Thyroid gland (tissue), 4 donors: Measurements from ENCODE around the gene COL23A1. TPM values are rescaled to one million over a fixed set of nuclear protein-coding genes. Genes with fewer than 3 reads are reported as not detected.
A peak's percentile ranks its signal among the peaks of the same experiment; 100 is the strongest.

ENCODE experiments used
- DNase-seq, 2 donors: peaks; one replicate each; pipeline ENCODE4 v3.0.0-alpha.2; 2019
- H3K27ac ChIP-seq, 3 donors: fragments of 200-600 bp; sonication (generic); 1 replicate in 2 of 3; 2 replicates in 1 of 3; pipeline ENCODE4 v1.5.1; 2016 to 2019; ENCODE audit warnings: mild to moderate bottlenecking in 1 of 3, moderate library complexity in 1 of 3
- H3K27me3 ChIP-seq: fragments of 200-600 bp; sonication (generic); one replicate; pipeline ENCODE4 v1.5.1; 2019
- H3K36me3 ChIP-seq, 2 donors: fragments of 200-600 bp; sonication (generic); one replicate each; pipeline ENCODE4 v1.5.1; 2016 to 2019
- H3K4me1 ChIP-seq, 2 donors: fragments of 200-600 bp; sonication (generic); one replicate each; pipeline ENCODE4 v1.5.1; 2017 to 2019
- H3K4me3 ChIP-seq, 3 donors: fragments of 200-600 bp; sonication (generic); replicated peaks in 1 of 3; 1 replicate in 2 of 3; 2 replicates in 1 of 3; pipeline ENCODE4 v1.5.1; 2016; ENCODE audit warnings: mild to moderate bottlenecking in 1 of 3
- H3K9me3 ChIP-seq: fragments of 200-600 bp; sonication (generic); one replicate; pipeline ENCODE4 v1.5.1; 2017
- POLR2A ChIP-seq, 2 donors: fragments of 450-650 bp; IDR thresholded peaks; one replicate each; pipeline ENCODE4 v1.6.1; 2017; ENCODE audit warnings: antibody characterized with exemption in 2 of 2, mild to moderate bottlenecking in 2 of 2, moderate library complexity in 1 of 2
- WGBS, 2 donors: methylation state at CpG; one replicate each; pipeline ENCODE4 v1.1.5; 2017; 5-methylcytosine and 5-hydroxymethylcytosine counted together
- intact Hi-C: fragments of 100-400 bp; cut with DNase I; formaldehyde crosslinking; loops from one replicate; pipeline ENCODE4 v1.15.1; 2023
- total RNA-seq, 4 donors: library from RNA; depleted of rRNA; stranded (reverse); fragments of >200 nt; gene quantifications; one replicate each; pipeline ENCODE4 v1.2.3, GENCODE V29; 2016
- TF ChIP-seq, protein P1 (sequence below), 6 experiments: fragments of 200-600 bp in 3 of 6; fragments of 450-650 bp in 3 of 6; sonication (generic) in 3 of 6; IDR thresholded peaks; one replicate each; pipeline ENCODE4 v1.5.1; 2016 to 2019; ENCODE audit warnings: antibody characterized with exemption in 6 of 6, mild to moderate bottlenecking in 2 of 6, inconsistent platforms in 1 of 6, moderate library complexity in 1 of 6

Gene COL23A1
- total RNA-seq, 4 donors from 2014 or later: 76.6 to 108 (median 95.7) TPM

DNA sequence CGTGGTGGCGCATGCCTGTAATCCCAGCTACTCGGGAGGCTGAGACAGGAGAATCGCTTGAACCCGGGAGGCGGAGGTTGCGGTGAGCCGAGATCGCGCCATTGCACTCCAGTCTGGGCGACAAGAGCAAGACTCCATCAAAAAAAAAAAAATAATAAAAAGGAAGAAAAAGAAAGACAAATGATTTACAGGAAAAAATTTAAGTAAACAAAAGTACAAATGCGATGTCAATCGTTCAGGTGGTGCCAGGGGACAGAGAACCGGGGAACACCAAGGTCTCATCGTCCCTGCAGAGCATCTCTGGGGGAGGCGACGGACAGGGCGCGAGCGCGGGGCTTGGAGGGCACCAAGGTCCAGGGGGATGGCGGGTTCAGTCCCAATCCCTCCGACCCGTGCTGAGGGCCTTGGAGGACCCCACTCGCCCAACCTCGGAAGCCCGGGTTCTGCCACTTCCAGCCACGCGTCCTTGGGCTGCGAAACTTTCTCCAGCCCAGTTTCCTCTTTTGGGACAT lies 386.5 kb downstream of the COL23A1 start:
- 30 to 41% methylated on average over 23 to 25 of the region's 30 CpGs for WGBS, 2 donors
- Histone ChIP-seq H3K36me3 (peaks cover 13 to 16% of the 10 kb centered on the region in 2 donors), H3K27me3 (no peaks in the 10 kb centered on the region), H3K4me3 (peak overlapping the region; percentile 47 to 99 (median 94)), H3K27ac (peak overlapping the region in 1 of 3 donors; percentile 86), H3K9me3 (no peaks in the 10 kb centered on the region), H3K4me1 (peaks cover 21 to 26% of the 10 kb centered on the region in 2 donors)
- intact Hi-C loops: no loop called here
- DNase-seq: no peak
- TF ChIP-seq, protein P1, sequence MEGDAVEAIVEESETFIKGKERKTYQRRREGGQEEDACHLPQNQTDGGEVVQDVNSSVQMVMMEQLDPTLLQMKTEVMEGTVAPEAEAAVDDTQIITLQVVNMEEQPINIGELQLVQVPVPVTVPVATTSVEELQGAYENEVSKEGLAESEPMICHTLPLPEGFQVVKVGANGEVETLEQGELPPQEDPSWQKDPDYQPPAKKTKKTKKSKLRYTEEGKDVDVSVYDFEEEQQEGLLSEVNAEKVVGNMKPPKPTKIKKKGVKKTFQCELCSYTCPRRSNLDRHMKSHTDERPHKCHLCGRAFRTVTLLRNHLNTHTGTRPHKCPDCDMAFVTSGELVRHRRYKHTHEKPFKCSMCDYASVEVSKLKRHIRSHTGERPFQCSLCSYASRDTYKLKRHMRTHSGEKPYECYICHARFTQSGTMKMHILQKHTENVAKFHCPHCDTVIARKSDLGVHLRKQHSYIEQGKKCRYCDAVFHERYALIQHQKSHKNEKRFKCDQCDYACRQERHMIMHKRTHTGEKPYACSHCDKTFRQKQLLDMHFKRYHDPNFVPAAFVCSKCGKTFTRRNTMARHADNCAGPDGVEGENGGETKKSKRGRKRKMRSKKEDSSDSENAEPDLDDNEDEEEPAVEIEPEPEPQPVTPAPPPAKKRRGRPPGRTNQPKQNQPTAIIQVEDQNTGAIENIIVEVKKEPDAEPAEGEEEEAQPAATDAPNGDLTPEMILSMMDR (IDR thresholded peaks at IDR 0.05): no peak
- TF ChIP-seq POLR2A (IDR thresholded peaks at IDR 0.05): no peak

DNA sequence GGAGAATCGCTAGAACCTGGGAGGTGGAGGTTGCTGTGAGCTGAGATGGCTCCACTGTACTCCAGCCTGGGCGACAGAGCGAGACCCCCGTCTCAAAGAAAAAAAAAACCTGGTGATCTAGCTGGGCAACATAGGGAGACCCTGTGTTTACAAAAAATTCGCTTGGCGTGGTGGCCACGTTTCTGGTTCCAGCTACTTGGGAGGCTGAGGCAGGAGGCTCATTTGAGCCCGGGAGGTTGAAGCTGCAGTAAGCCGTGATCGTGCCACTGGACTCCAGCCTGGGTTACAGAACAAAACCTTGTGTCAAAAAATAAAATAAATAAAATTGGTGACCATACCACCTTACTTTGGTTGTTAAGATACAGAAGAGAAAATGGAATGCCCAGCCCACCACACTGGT lies 387.7 kb downstream of the COL23A1 start:
- H3K9me3 ChIP-seq: no peaks in the 10 kb centered on the region
- no peak overlapping the region for H3K27ac ChIP-seq
- no peak for TF ChIP-seq POLR2A (IDR thresholded peaks at IDR 0.05)
- TF ChIP-seq, protein P1 (IDR thresholded peaks at IDR 0.05): no peak
- H3K4me1 ChIP-seq: peaks cover 20 to 21% of the 10 kb centered on the region in 2 donors
- 97% methylated on average over 10 of the region's 10 CpGs for WGBS, 2 donors
- H3K27me3 ChIP-seq: no peaks in the 10 kb centered on the region
- intact Hi-C loops: no loop called here
- H3K36me3 ChIP-seq: peaks cover 1 to 5% of the 10 kb centered on the region in 2 donors
- DNase-seq: no peak
- H3K4me3 ChIP-seq: no peak overlapping the region

DNA sequence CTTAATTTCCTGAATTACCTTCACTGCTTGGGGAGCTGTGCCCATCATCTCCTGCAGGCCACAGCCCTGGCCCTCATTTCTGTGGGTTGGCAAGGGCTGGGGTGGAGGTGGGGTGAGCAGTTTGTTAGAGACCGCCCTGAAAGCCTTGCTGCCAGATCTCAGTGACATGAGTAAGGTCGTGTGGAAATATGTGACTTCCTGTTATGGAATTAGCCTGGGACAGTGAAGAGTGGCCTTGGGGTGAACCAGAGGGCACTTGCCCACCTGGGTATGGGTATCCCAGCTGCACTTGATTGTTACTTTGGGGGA lies 388.3 kb downstream of the COL23A1 start:
- Histone ChIP-seq H3K36me3 (no peaks in the 10 kb centered on the region), H3K4me3 (no peak overlapping the region), H3K27me3 (no peaks in the 10 kb centered on the region), H3K27ac (no peak overlapping the region), H3K4me1 (peaks cover 14 to 16% of the 10 kb centered on the region in 2 donors), H3K9me3 (no peaks in the 10 kb centered on the region)
- no peak for TF ChIP-seq POLR2A (IDR thresholded peaks at IDR 0.05)
- TF ChIP-seq, protein P1 (IDR thresholded peaks at IDR 0.05): no peak
- intact Hi-C loops: no loop called here
- WGBS, 2 donors: 41 to 57% methylated on average over 2 of the region's 2 CpGs
- DNase-seq: no peak

DNA sequence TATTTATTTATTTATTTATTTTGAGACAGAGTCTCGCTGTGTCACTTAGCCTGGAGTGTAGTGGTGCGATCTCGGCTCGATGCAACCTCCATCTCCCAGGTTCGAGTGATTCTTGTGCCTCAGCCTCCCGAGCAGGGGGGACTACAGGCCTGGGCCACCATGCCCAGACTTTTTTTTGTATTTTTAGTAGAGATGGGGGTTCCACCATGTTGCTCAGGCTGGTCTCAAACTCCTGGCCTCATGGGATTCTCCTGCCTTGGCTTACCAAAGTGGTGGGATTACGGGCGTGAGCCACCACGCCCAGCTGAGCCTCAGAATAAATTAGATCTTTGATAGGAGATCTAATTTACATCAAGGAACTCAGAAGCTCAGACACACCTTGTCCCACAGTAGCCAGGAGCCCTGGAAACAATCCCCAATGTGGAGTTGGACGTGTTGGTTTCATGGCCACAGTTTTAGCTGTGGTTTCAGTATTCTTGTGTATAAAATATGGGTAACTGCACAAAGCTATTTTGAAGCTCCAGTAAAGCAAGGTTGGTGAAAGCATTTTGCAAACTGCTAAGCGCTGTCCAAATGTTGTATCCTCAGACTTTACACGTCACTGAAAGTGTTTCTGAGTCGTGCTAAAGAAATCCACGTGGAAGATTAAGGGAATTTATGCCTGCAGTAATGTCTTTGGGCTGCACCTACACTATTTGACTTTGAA lies 388.8 kb downstream of the COL23A1 start:
- Histone ChIP-seq H3K36me3 (no peaks in the 10 kb centered on the region), H3K9me3 (no peaks in the 10 kb centered on the region), H3K27me3 (no peaks in the 10 kb centered on the region), H3K4me1 (peaks cover 9 to 11% of the 10 kb centered on the region in 2 donors), H3K4me3 (no peak overlapping the region), H3K27ac (no peak overlapping the region)
- TF ChIP-seq, protein P1 (IDR thresholded peaks at IDR 0.05): no peak
- TF ChIP-seq POLR2A (IDR thresholded peaks at IDR 0.05): no peak
- no peak for DNase-seq
- intact Hi-C loops: no loop called here
- 83 to 91% methylated on average over 14 of the region's 14 CpGs for WGBS, 2 donors

DNA sequence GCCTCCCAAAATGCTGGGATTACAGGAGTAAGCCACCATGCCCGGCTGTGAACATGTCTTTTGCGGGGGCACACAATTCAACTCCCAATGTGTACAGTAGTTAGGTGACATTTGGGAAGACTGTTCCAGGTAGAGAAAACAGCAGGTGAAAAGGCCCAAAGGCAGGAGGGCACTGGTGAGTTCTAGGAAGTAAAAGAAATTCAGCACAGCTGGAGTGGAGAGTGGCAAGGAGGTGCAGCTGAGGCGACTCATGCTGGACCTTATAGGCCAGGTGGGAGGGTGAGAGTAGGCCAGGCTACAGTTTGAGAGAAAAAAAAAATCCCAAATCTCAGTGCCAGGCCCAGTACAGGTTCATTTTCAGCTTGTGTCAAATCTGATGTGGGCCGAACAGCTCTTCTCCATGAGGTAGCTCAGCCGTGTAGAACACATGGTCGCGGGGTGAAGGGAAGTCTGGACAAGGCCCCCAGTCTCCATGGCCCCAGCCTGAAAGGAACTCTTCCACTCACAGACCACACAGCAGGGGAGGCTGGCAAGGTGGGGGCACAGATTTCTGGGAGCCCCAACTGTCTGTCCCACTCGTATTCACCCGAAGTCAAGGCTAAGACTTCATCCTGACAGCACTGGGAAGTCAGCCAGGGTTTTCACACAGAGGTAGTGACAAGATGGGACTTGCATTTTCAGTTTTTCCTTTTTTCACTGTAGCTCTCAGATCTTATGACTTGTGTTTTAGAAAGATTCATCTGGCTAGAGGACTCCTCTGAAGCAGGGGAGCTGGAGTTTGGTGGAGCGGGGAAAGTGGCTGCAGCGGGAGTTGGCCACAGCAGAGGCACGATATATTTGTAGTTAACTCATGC lies 390.4 kb downstream of the COL23A1 start:
- intact Hi-C loops: no loop called here
- Histone ChIP-seq H3K27me3 (no peaks in the 10 kb centered on the region), H3K9me3 (no peaks in the 10 kb centered on the region), H3K4me1 (no peaks in the 10 kb centered on the region), H3K4me3 (no peak overlapping the region), H3K27ac (no peak overlapping the region), H3K36me3 (no peaks in the 10 kb centered on the region)
- no peak for TF ChIP-seq POLR2A (IDR thresholded peaks at IDR 0.05)
- TF ChIP-seq, protein P1 (IDR thresholded peaks at IDR 0.05): no peak
- 84 to 87% methylated on average over 12 of the region's 12 CpGs for WGBS, 2 donors
- no peak for DNase-seq
